ENCODE results near the gene SLC22A3.

DNA sequence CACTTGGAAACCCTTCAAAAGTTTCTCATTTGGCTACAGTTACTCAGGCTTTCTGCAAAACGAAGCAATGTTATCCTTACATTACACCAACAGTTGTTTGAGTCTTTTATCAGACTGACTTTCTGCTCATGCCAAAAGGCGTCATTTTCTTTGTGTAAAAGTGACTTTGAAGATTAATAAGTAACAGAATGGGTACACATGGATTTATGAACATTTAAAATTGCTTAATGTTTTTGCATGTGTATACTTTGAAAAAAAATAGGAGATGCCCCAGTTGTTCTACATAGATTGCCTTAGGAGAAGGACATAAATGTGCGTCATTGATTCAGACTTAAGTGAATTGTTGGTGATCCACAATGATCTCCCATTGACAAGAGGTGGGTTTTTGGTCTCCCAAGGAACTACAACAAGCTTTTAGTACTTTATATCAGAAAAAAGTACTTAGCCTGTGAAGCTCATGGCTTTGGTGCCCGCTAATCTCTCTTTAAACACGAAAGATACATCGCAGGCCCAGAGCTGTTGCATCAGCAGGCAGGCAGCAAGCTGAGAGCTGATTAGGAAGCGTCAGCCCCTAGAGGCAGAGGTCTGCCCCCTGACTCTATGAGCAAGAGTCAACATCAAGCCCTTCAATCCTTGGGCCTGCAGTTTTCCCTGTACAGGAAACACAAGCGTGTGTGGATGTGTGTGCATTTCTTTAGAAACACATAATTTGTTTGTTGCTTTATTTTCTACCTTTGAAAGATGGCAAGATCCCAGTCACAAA lies 45.9 kb downstream of the SLC22A3 start:
- TF ChIP-seq, protein P1, sequence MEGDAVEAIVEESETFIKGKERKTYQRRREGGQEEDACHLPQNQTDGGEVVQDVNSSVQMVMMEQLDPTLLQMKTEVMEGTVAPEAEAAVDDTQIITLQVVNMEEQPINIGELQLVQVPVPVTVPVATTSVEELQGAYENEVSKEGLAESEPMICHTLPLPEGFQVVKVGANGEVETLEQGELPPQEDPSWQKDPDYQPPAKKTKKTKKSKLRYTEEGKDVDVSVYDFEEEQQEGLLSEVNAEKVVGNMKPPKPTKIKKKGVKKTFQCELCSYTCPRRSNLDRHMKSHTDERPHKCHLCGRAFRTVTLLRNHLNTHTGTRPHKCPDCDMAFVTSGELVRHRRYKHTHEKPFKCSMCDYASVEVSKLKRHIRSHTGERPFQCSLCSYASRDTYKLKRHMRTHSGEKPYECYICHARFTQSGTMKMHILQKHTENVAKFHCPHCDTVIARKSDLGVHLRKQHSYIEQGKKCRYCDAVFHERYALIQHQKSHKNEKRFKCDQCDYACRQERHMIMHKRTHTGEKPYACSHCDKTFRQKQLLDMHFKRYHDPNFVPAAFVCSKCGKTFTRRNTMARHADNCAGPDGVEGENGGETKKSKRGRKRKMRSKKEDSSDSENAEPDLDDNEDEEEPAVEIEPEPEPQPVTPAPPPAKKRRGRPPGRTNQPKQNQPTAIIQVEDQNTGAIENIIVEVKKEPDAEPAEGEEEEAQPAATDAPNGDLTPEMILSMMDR (conservative IDR thresholded peaks at IDR 0.05) = no peak
- no peak for TF ChIP-seq ZFX (IDR thresholded peaks at IDR 0.05)
